Measurements from ENCODE around the gene SYT12.
A peak's percentile ranks its signal among the peaks of the same experiment; 100 is the strongest.

Gene SYT12

GRCh38 chr11:67090717-67091116 lies 67.8 kb downstream of the SYT12 start:
- DNase-seq (ENCODE audit: low read depth), result no peak
- no peak for TF ChIP-seq CTCF (IDR thresholded peaks at IDR 0.05; ENCODE audit: insufficient read depth, low read depth, low read length, missing control alignments)
- no peak overlapping the region for H3K4me3 ChIP-seq (ENCODE audit: low read depth, low read length)

GRCh38 chr11:67095214-67095507 lies 72.2 kb downstream of the SYT12 start:
- H3K4me3 ChIP-seq (ENCODE audit: low read depth, low read length), result no peak overlapping the region
- TF ChIP-seq CTCF (IDR thresholded peaks at IDR 0.05; ENCODE audit: insufficient read depth, low read depth, low read length, missing control alignments), result no peak
- DNase-seq (ENCODE audit: low read depth), result no peak

- DNase-seq (ENCODE audit: low read depth), result no peak
- TF ChIP-seq CTCF (IDR thresholded peaks at IDR 0.05; ENCODE audit: insufficient read depth, low read depth, low read length, missing control alignments), result no peak
- no peak overlapping the region for H3K4me3 ChIP-seq (ENCODE audit: low read depth, low read length)
Measured at GRCh38 chr11:67098799-67099429, 76.0 kb downstream of the SYT12 start.

GRCh38 chr11:67099831-67100324 lies 76.9 kb downstream of the SYT12 start:
- no peak overlapping the region for H3K4me3 ChIP-seq (ENCODE audit: low read depth, low read length)
- peak; percentile 84 for DNase-seq (ENCODE audit: low read depth)
- no peak for TF ChIP-seq CTCF (IDR thresholded peaks at IDR 0.05; ENCODE audit: insufficient read depth, low read depth, low read length, missing control alignments)

Measured in GM12865 (cell line).